Lower lobe of right lung (tissue), 2 donors: Measurements from ENCODE around the gene URB1. TPM values are rescaled to one million over a fixed set of nuclear protein-coding genes. Genes with fewer than 3 reads are reported as not detected.
A peak's percentile ranks its signal among the peaks of the same experiment; 100 is the strongest.

Source experiments
- ATAC-seq, 2 donors: fragments of 200-7000 bp; cut with Tn5 transposase; one replicate each; pipeline ENCODE4 v1.9.1; 2020 to 2022; ENCODE audit warnings: mild to moderate bottlenecking in 2 of 2, moderate library complexity in 2 of 2
- DNase-seq: peaks from one replicate; pipeline ENCODE4 v3.0.0-alpha.2; 2020
- H3K27ac ChIP-seq: fragments of 200-600 bp; one replicate; pipeline ENCODE4 v1.8.0; 2022
- H3K27me3 ChIP-seq: fragments of 200-600 bp; one replicate; pipeline ENCODE4 v1.8.0; 2022; ENCODE audit warnings: low read depth
- H3K36me3 ChIP-seq: fragments of 200-600 bp; one replicate; pipeline ENCODE4 v1.8.0; 2022; ENCODE audit warnings: mild to moderate bottlenecking
- H3K4me1 ChIP-seq: fragments of 200-600 bp; one replicate; pipeline ENCODE4 v1.8.0; 2022
- H3K4me3 ChIP-seq: fragments of 200-600 bp; one replicate; pipeline ENCODE4 v1.8.0; 2022; ENCODE audit warnings: mild to moderate bottlenecking
- H3K9me3 ChIP-seq: fragments of 200-600 bp; one replicate; pipeline ENCODE4 v1.8.0; 2022
- CTCF ChIP-seq: fragments of 200-600 bp; IDR thresholded peaks from one replicate; pipeline ENCODE4 v1.8.0; 2022; ENCODE audit warnings: antibody characterized with exemption, mild to moderate bottlenecking
- intact Hi-C: fragments of 100-400 bp; cut with DNase I; formaldehyde crosslinking; loops from one replicate; pipeline ENCODE4 v1.11.0; 2022
- total RNA-seq: library from RNA; stranded (reverse); fragmentation: NEBNext Ultra II Directional; extraction: Animal tissue kit (Norgen Biotek cat#: 25700); gene quantifications from one replicate; pipeline ENCODE4 v1.2.1, GENCODE V29; 2021
- donor health status: DM: no; HTN: yes; CAD: no; lungs with severe emphysema.

The URB1 gene
- total RNA-seq, 1 donor from 2014 or later, result 10.3 TPM

- peaks cover 100% of the 10 kb centered on the region for H3K36me3 ChIP-seq
- intact Hi-C loops, result no loop called here
- no peaks in the 10 kb centered on the region for H3K4me1 ChIP-seq
- ATAC-seq (no peak), DNase-seq (no peak)
- no peak for TF ChIP-seq CTCF
- H3K27ac ChIP-seq, result no peak overlapping the region
- no peaks in the 10 kb centered on the region for H3K27me3 ChIP-seq
- H3K4me3 ChIP-seq, result no peak overlapping the region
- no peaks in the 10 kb centered on the region for H3K9me3 ChIP-seq
Observed at GRCh38 chr21:32320726-32321125, 72.1 kb downstream of the URB1 start.

- DNase-seq (no peak), ATAC-seq (no peak)
- H3K4me3 ChIP-seq, result no peak overlapping the region
- H3K36me3 ChIP-seq, result peaks cover 99% of the 10 kb centered on the region
- no peaks in the 10 kb centered on the region for H3K27me3 ChIP-seq
- no peak for TF ChIP-seq CTCF
- H3K4me1 ChIP-seq, result no peaks in the 10 kb centered on the region
- H3K27ac ChIP-seq, result no peak overlapping the region
- no peaks in the 10 kb centered on the region for H3K9me3 ChIP-seq
- intact Hi-C loops, result no loop called here
Observed at GRCh38 chr21:32320059-32320458, 72.8 kb downstream of the URB1 start.

- DNase-seq, result no peak
- ATAC-seq, result no peak
- intact Hi-C loops, result no loop called here
- no peaks in the 10 kb centered on the region for H3K4me1 ChIP-seq
- H3K4me3 ChIP-seq, result no peak overlapping the region
- H3K27me3 ChIP-seq, result no peaks in the 10 kb centered on the region
- no peak overlapping the region for H3K27ac ChIP-seq
- no peak for TF ChIP-seq CTCF
- peaks cover 99% of the 10 kb centered on the region for H3K36me3 ChIP-seq
- no peaks in the 10 kb centered on the region for H3K9me3 ChIP-seq
Observed at GRCh38 chr21:32319012-32319411, 73.8 kb downstream of the URB1 start.

- DNase-seq (no peak), ATAC-seq (no peak)
- H3K4me1 ChIP-seq, result no peaks in the 10 kb centered on the region
- H3K27me3 ChIP-seq, result no peaks in the 10 kb centered on the region
- no peak overlapping the region for H3K4me3 ChIP-seq
- no peak for TF ChIP-seq CTCF
- intact Hi-C loops, result no loop called here
- peaks cover 99% of the 10 kb centered on the region for H3K36me3 ChIP-seq
- H3K27ac ChIP-seq, result no peak overlapping the region
- H3K9me3 ChIP-seq, result no peaks in the 10 kb centered on the region
Observed at GRCh38 chr21:32317726-32318125, 75.1 kb downstream of the URB1 start.

GRCh38 chr21:32316361-32317215 is 76.2 kb downstream of the URB1 start:
- Histone ChIP-seq H3K27me3 (no peaks in the 10 kb centered on the region), H3K4me1 (no peaks in the 10 kb centered on the region), H3K27ac (no peak overlapping the region), H3K4me3 (no peak overlapping the region), H3K36me3 (peaks cover 99% of the 10 kb centered on the region), H3K9me3 (no peaks in the 10 kb centered on the region)
- intact Hi-C loops, result no loop called here
- DNase-seq (no peak), ATAC-seq (peak in 1 of 2 donors; percentile 17)
- TF ChIP-seq CTCF, result no peak
